Left lung (tissue), 10 donors: ENCODE measurements around the gene FAM151B. TPM values are rescaled to one million over a fixed set of nuclear protein-coding genes. Genes with fewer than 3 reads are reported as not detected.
"Not testable (repeated sequence)": the region's sequence is repeated elsewhere in the genome, so short reads cannot be mapped to it uniquely, and the experiment has no call there.

Experiments used
- ATAC-seq: fragments of 200-7000 bp; cut with Tn5 transposase; one replicate; pipeline ENCODE4 v1.9.1; 2020; ENCODE audit warnings: moderate library complexity
- DNase-seq, 4 donors: peaks; one replicate each; pipeline ENCODE4 v3.0.0-alpha.2; 2013 to 2020
- H3K27ac ChIP-seq, 2 donors: fragments of 200-600 bp; sonication (generic) in 1 of 2; one replicate each; pipeline versions ENCODE4 v1.5.0 to v1.8.0; 2020 to 2021
- H3K27me3 ChIP-seq, 2 donors: fragments of 200-600 bp; sonication (generic) in 1 of 2; one replicate each; pipeline versions ENCODE4 v1.5.0 to v1.8.0; 2020 to 2021
- H3K36me3 ChIP-seq, 2 donors: fragments of 200-600 bp; sonication (generic) in 1 of 2; one replicate each; pipeline versions ENCODE4 v1.5.0 to v1.8.0; 2020 to 2021
- H3K4me1 ChIP-seq, 2 donors: fragments of 200-600 bp; one replicate each; pipeline ENCODE4 v1.8.0; 2021
- H3K4me3 ChIP-seq, 2 donors: fragments of 200-600 bp; sonication (generic) in 1 of 2; one replicate each; pipeline versions ENCODE4 v1.5.0 to v1.8.0; 2020 to 2021; ENCODE audit warnings: mild to moderate bottlenecking in 1 of 2
- H3K9me3 ChIP-seq, 2 donors: fragments of 200-600 bp; sonication (generic) in 1 of 2; one replicate each; pipeline versions ENCODE4 v1.5.0 to v1.8.0; 2020 to 2021
- intact Hi-C, 2 donors: fragments of 100-400 bp; cut with DNase I; formaldehyde crosslinking; loops; one replicate each; pipeline versions ENCODE4 v1.11.2 to v1.14.2; 2022
- polyA plus RNA-seq, 6 donors: library from polyadenylated mRNA; unstranded; fragments of 120-200 nt; gene quantifications; one replicate each; pipeline ENCODE4 v1.2.1, GENCODE V29; 2013; ENCODE audit not compliant: insufficient read length in 6 of 6
- total RNA-seq, 2 donors: library from RNA; stranded (reverse); fragmentation: NEBNext Ultra II Directional; extraction: Animal tissue kit (Norgen Biotek cat#: 25700); gene quantifications; one replicate each; pipeline ENCODE4 v1.2.1, GENCODE V29; 2021
- TF ChIP-seq, protein P1 (sequence below), 2 donors: fragments of 200-600 bp; sonication (generic) in 1 of 2; IDR thresholded peaks; one replicate each; pipeline versions ENCODE4 v1.5.0 to v1.8.0; 2021; ENCODE audit warnings: antibody characterized with exemption in 2 of 2
- donor health status: DM: no; HTN: yes; CAD: no.
- donor health status: DM: no; HTN: no; CAD: no.

FAM151B gene
- total and polyA plus RNA-seq, 8 donors: 2.6 to 4.7 (median 3.0) TPM

- H3K27me3 ChIP-seq: no peaks in the 10 kb centered on the region
- no peak overlapping the region for H3K4me3 ChIP-seq
- no peak for ATAC-seq
- H3K27ac ChIP-seq: no peak overlapping the region
- peaks cover 0 to 16% of the 10 kb centered on the region in 2 donors for H3K9me3 ChIP-seq
- TF ChIP-seq, protein P1, sequence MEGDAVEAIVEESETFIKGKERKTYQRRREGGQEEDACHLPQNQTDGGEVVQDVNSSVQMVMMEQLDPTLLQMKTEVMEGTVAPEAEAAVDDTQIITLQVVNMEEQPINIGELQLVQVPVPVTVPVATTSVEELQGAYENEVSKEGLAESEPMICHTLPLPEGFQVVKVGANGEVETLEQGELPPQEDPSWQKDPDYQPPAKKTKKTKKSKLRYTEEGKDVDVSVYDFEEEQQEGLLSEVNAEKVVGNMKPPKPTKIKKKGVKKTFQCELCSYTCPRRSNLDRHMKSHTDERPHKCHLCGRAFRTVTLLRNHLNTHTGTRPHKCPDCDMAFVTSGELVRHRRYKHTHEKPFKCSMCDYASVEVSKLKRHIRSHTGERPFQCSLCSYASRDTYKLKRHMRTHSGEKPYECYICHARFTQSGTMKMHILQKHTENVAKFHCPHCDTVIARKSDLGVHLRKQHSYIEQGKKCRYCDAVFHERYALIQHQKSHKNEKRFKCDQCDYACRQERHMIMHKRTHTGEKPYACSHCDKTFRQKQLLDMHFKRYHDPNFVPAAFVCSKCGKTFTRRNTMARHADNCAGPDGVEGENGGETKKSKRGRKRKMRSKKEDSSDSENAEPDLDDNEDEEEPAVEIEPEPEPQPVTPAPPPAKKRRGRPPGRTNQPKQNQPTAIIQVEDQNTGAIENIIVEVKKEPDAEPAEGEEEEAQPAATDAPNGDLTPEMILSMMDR (IDR thresholded peaks at IDR 0.05): no peak
- DNase-seq: no peak
- peaks cover 0 to 21% of the 10 kb centered on the region in 2 donors for H3K36me3 ChIP-seq
- H3K4me1 ChIP-seq: peaks cover 0 to 14% of the 10 kb centered on the region in 2 donors
- intact Hi-C loops: no loop called here
Observed at GRCh38 chr5:80483636-80484232, 4.2 kb upstream of the FAM151B start.

- H3K27ac ChIP-seq: peak overlapping the region; percentile 90
- no peaks in the 10 kb centered on the region for H3K27me3 ChIP-seq
- H3K36me3 ChIP-seq: peaks cover 0 to 19% of the 10 kb centered on the region in 2 donors
- intact Hi-C loops: no loop called here
- DNase-seq: no peak
- H3K9me3 ChIP-seq: peaks cover 0 to 13% of the 10 kb centered on the region in 2 donors
- no peak for ATAC-seq
- peak overlapping the region; percentile 59 to 75 for H3K4me3 ChIP-seq
- H3K4me1 ChIP-seq: peaks cover 0 to 22% of the 10 kb centered on the region in 2 donors
- TF ChIP-seq, protein P1 (IDR thresholded peaks at IDR 0.05): no peak
Observed at GRCh38 chr5:80487444-80487828, 464 bp upstream of the FAM151B start.

GRCh38 chr5:80491296-80491695 is 3.4 kb downstream of the FAM151B start:
- intact Hi-C loops: no loop called here
- TF ChIP-seq, protein P1 (IDR thresholded peaks at IDR 0.05): no peak

DNA sequence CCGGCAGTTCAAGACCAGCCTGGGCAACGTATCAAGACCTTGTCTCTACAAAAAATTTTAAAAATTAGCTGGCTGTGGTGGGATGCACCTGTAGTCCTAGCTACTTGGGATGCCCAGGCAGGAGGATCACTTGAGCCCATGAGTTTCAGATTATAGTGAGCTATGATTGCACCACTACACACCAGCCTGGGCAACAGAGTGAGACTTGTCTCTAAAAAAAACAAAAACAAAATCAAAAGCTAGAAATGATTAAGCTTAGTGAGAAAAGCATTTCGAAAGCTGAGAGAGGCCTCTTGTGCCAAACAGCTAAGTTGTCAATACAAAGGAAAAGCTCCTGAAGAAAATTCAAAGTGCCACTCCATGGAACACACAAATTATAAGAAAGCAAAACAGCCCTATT is 4.8 kb downstream of the FAM151B start:
- Histone ChIP-seq H3K27me3 (no peaks in the 10 kb centered on the region), H3K36me3 (no peaks in the 10 kb centered on the region), H3K4me3 (no peak overlapping the region), H3K27ac (no peak overlapping the region), H3K9me3 (no peaks in the 10 kb centered on the region), H3K4me1 (peaks cover 0 to 12% of the 10 kb centered on the region in 2 donors)
- ATAC-seq: no peak
- TF ChIP-seq, protein P1 (IDR thresholded peaks at IDR 0.05): no peak
- no peak for DNase-seq
- intact Hi-C loops: no loop called here

More at GRCh38 chr5:80491296-80491695, 3.4 kb downstream of the FAM151B start:
- Histone ChIP-seq H3K27ac (no peak overlapping the region), H3K9me3 (no peaks in the 10 kb centered on the region), H3K4me1 (peaks cover 0 to 22% of the 10 kb centered on the region in 2 donors), H3K27me3 (no peaks in the 10 kb centered on the region), H3K36me3 (no peaks in the 10 kb centered on the region), H3K4me3 (no peak overlapping the region)
- DNase-seq (no peak), ATAC-seq (no peak)

DNA sequence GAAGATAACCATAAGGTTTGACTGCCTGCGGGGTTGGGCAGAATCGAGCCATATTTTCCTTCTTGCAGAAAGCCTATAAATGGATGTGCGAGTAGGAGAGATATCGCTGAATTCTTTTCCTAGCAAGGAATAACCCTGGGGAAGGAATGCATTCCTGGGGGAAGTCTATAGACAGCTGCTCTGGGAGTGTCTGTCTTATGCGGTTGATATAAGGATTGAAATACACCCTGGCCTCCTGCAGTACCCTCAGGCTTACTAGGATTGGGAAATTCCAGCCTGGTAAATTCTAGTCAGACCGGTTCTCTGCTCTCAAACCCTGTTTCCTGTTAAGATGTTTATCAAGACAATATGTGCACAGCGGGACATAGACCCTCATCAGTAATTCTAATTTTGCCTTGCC is 5.5 kb downstream of the FAM151B start:
- H3K36me3 ChIP-seq, DNase-seq, H3K27me3 ChIP-seq, H3K27ac ChIP-seq, H3K4me3 ChIP-seq, intact Hi-C loops, H3K9me3 ChIP-seq: not testable (repeated sequence)
- ATAC-seq: peak; percentile 32
- peaks cover 0 to 10% of the 10 kb centered on the region in 2 donors for H3K4me1 ChIP-seq

DNA sequence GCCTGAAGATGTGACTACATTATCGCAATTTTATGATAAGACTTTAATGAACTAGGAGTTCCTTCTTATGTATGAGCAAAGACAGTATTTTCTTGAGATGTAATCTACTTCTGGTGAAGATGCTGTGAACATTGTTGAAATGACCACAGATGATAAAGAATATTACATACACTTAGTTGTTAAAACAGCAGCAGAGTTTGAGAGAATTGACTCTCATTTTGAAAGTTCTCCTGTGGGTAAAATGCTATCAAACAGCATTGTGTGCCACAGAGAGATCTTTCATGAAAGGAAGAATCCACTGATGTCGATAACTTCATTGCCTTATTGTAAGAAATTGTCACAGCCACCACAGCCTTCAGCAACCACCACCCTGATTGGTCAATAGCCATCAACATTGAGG is 8.0 kb downstream of the FAM151B start:
- H3K36me3 ChIP-seq: no peaks in the 10 kb centered on the region
- H3K27ac ChIP-seq: no peak overlapping the region
- DNase-seq (no peak), ATAC-seq (no peak)
- TF ChIP-seq, protein P1 (IDR thresholded peaks at IDR 0.05): no peak
- no peaks in the 10 kb centered on the region for H3K4me1 ChIP-seq
- intact Hi-C loops: no loop called here
- no peaks in the 10 kb centered on the region for H3K27me3 ChIP-seq
- H3K4me3 ChIP-seq: no peak overlapping the region
- no peaks in the 10 kb centered on the region for H3K9me3 ChIP-seq
